ENCODE results near the gene FARSB.

The FARSB gene

DNA sequence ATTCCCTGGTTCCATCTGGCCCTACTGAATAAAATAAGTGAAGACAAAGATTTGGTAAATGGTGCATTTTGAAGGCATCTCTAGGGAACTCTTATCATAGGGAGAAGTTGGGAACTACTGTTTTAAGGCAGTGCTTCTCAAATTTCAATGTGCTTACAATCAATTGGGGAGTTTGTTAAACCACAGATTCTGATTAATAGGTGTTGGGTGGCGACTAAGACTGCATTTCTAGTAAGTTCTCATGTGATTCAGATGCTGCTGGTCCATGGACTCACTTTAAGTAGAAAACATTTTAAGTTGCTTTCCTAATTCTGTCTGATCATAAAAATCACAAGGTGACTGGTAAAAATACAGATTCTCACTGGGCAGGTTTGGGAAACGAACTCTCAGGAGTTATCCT, 14.6 kb downstream of the FARSB start:
- no peak overlapping the region for H3K4me3 ChIP-seq (ENCODE audit: low read depth, low read length)
- no peak for DNase-seq (ENCODE audit: low read depth, low spot score)
- TF ChIP-seq, protein P1, sequence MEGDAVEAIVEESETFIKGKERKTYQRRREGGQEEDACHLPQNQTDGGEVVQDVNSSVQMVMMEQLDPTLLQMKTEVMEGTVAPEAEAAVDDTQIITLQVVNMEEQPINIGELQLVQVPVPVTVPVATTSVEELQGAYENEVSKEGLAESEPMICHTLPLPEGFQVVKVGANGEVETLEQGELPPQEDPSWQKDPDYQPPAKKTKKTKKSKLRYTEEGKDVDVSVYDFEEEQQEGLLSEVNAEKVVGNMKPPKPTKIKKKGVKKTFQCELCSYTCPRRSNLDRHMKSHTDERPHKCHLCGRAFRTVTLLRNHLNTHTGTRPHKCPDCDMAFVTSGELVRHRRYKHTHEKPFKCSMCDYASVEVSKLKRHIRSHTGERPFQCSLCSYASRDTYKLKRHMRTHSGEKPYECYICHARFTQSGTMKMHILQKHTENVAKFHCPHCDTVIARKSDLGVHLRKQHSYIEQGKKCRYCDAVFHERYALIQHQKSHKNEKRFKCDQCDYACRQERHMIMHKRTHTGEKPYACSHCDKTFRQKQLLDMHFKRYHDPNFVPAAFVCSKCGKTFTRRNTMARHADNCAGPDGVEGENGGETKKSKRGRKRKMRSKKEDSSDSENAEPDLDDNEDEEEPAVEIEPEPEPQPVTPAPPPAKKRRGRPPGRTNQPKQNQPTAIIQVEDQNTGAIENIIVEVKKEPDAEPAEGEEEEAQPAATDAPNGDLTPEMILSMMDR (IDR thresholded peaks at IDR 0.05; ENCODE audit: insufficient read depth, low read length, missing control alignments) = no peak
- ChIA-PET CTCF (no interaction called here), POLR2A (no interaction called here)

DNA sequence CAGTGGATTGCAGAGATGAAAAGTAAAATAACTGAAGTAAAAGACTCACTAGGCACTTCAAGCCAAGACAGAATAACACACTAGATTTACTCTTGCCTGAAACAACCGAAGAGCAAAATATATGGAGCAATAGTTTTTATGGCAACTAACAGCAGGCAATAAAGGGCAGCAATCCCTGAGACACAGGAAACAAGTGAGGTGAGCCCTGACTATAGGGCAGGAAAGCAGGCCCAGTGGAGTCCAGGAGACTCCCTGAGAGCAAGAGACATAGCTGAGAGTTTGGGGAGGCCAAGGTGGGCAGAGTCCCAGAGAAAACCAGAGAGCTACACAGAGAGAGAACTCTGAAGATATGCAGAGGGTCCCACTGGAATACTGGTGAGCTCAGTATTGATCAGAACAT, 18.8 kb downstream of the FARSB start:
- POLR2A ChIA-PET = interaction anchor here (0.7 kb wide), 1 partner anchor 294 kb away, joined by 4 read pairs; no protein-coding TSS in a partner anchor
- no peak for DNase-seq (ENCODE audit: low read depth, low spot score)
- no peak overlapping the region for H3K4me3 ChIP-seq (ENCODE audit: low read depth, low read length)
- CTCF ChIA-PET = interaction anchor here (1.1 to 2.1 kb wide), 3 partner anchors 11 to 38 kb away, joined by 3 to 5 read pairs (median 3); no protein-coding TSS in a partner anchor
- TF ChIP-seq, protein P1 (IDR thresholded peaks at IDR 0.05; ENCODE audit: insufficient read depth, low read length, missing control alignments) = no peak

GRCh38 chr2:222635295-222635694, 20.6 kb downstream of the FARSB start:
- DNase-seq (ENCODE audit: low read depth, low spot score) = no peak
- H3K4me3 ChIP-seq (ENCODE audit: low read depth, low read length) = no peak overlapping the region
- ChIA-PET CTCF (no interaction called here), POLR2A (no interaction called here)
- TF ChIP-seq, protein P1 (IDR thresholded peaks at IDR 0.05; ENCODE audit: insufficient read depth, low read length, missing control alignments) = no peak

- ChIA-PET POLR2A (no interaction called here), CTCF (interaction anchor here (1.3 kb wide), 1 partner anchor 54 kb away, joined by 3 read pairs; no protein-coding TSS in a partner anchor)
- TF ChIP-seq, protein P1 (IDR thresholded peaks at IDR 0.05; ENCODE audit: insufficient read depth, low read length, missing control alignments) = no peak
- no peak overlapping the region for H3K4me3 ChIP-seq (ENCODE audit: low read depth, low read length)
- no peak for DNase-seq (ENCODE audit: low read depth, low spot score)
These were observed 28.1 kb downstream of the FARSB start for GRCh38 chr2:222627764-222628163.

GRCh38 chr2:222623756-222624309, 32.1 kb downstream of the FARSB start:
- ChIA-PET POLR2A (no interaction called here), CTCF (interaction anchor here (1.1 to 2.8 kb wide), 4 partner anchors 9 to 565 kb away, joined by 3 to 9 read pairs (median 3); no protein-coding TSS in a partner anchor)
- DNase-seq (ENCODE audit: low read depth, low spot score) = no peak

DNA sequence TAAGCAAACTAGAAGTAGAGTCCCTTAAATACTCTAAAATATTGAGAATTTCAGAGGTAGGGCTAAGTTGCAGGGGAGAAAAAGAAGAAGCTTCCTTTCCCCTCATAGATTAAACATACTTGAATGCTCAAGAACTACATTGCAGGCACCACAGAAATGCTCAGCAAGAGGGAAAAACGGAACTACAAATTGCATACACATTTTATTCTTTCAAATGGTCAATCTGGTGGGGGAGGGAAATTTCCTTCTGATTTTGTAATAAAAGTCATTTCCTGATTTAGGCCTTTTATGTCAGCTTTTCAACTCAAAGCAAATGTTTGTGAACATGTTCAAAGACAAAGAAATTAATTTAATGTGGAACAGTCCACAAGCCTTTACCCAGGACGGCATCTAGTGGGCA, 33.0 kb downstream of the FARSB start:
- H3K4me3 ChIP-seq (ENCODE audit: low read depth, low read length) = no peak overlapping the region
- no peak for DNase-seq (ENCODE audit: low read depth, low spot score)
- CTCF ChIA-PET = interaction anchor here (1.1 to 2.8 kb wide), 3 partner anchors 9 to 68 kb away, joined by 3 to 9 read pairs (median 3); no protein-coding TSS in a partner anchor
- POLR2A ChIA-PET = no interaction called here
- TF ChIP-seq, protein P1 (IDR thresholded peaks at IDR 0.05; ENCODE audit: insufficient read depth, low read length, missing control alignments) = no peak

More at GRCh38 chr2:222623756-222624309, 32.1 kb downstream of the FARSB start:
- no peak overlapping the region for H3K4me3 ChIP-seq (ENCODE audit: low read depth, low read length)
- TF ChIP-seq, protein P1 (IDR thresholded peaks at IDR 0.05; ENCODE audit: insufficient read depth, low read length, missing control alignments) = no peak
